Raji (cell line): ENCODE data around the gene TRIM24.

Experiments used
- POLR2A ChIP-seq: IDR thresholded peaks from 2 replicates; pipeline ENCODE4 v1.6.1; 2011; ENCODE audit warnings: low read depth, low read length, control low read depth; ENCODE audit not compliant: insufficient read depth

TRIM24 gene

DNA sequence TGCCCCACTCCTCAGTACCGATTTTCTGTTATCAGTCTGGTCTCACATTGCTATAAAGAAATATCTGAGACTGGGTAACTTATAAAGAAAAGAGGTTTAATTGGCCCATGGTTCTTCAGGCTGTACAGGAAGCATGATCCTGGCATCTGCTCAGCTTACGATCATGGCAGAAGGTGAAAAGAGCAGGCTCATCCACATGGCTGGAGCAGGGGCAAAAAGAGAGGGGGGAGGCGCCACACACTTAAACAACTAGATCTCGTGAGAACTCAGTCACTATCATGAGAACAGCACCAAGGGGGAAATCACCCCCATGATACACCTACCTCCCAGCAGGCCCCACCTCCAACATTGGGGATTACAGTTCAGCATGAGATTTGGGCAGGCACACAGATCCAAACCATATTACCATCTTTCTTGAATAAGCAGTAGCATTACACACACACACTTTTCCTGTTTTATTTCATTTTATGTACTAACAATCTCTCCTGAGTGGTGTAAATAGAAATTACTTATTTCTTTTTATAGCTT, 53.3 kb downstream of the TRIM24 start:
- TF ChIP-seq POLR2A = no peak

DNA sequence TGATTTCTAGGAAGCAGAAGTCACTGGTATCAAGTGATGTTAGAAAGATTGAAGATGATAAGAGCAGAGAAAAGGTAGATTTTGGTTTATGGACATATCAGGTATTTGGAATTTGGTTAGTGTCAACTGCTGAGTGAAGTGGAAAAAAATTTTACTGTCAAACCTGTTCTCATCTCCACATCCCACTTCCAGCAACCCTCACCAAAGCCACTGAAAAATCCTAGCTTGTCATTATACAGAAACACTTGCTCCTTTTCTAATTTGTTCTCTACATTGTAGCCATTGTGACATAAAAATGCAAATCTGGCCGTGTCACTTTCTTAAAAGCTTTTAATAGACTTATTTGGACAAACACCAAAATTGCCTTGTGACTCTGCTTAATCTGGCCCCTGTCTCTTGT, 54.0 kb downstream of the TRIM24 start:
- TF ChIP-seq POLR2A = no peak

DNA sequence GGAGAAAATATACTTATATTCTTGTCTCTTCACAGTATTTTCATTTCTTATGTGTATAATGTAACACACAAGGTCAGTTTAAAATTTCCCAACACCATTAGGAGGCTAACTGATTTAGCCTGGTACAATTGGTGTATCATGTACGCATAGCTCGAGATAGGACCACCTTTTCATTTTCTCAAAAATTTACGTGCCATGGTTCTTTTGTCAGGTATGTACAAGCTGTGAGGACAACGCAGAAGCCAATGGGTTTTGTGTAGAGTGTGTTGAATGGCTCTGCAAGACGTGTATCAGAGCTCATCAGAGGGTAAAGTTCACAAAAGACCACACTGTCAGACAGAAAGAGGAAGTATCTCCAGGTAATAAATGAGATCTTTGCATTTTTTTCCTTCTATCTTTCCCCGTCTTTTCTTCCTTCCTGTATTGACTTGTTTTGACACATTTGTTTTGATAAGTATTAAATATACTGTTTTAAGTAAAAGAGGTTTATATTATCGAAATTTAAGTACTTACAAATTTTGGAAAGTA, 55.0 kb downstream of the TRIM24 start:
- TF ChIP-seq POLR2A = no peak

DNA sequence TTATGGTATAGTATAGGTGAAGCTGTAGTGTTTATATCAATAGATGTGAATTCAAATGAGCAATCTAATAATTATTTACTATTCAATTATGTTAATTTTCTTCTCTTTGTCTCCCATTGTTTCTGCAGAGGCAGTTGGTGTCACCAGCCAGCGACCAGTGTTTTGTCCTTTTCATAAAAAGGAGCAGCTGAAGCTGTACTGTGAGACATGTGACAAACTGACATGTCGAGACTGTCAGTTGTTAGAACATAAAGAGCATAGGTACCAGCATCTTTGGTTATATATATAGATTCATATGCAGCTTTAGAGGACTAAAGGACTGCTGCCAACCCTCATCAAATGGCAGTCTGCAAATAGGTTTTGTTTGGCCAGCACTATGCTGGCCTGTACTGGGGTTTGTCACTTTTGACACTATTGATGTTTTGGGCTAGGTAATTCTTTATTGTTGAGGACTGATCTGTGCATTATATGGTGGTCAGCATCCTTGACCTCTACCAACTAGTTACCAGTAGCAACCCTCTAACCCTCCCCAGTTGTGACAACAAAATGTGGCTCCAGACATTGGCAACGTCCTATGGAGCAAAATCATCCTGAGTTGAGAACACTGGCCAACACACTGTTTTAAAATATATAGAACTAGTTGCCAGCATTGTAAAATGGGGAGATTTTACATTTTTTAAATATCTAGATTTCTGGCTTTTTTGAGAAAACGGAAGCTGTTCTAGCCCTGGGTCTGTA, 59.2 kb downstream of the TRIM24 start:
- TF ChIP-seq POLR2A = no peak

DNA sequence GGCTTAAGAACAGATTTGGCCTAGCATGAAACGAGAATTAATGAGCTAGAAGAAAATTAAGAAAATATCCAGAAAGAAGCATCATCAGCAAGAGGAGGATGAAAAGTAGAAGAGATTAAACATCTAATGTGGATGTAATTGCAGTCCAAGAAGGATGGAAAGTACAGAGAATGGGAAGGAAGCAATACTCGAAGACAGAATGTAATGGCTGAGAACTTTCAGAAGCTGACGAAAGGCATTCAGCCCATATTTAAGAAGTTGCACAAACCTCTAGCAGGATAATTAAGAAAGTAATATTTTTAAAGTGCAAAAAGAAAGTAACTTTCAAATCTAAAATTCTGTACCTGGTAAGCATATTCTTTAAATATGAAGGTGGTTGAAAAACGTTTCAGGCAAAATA, 60.7 kb downstream of the TRIM24 start:
- TF ChIP-seq POLR2A = no peak

DNA sequence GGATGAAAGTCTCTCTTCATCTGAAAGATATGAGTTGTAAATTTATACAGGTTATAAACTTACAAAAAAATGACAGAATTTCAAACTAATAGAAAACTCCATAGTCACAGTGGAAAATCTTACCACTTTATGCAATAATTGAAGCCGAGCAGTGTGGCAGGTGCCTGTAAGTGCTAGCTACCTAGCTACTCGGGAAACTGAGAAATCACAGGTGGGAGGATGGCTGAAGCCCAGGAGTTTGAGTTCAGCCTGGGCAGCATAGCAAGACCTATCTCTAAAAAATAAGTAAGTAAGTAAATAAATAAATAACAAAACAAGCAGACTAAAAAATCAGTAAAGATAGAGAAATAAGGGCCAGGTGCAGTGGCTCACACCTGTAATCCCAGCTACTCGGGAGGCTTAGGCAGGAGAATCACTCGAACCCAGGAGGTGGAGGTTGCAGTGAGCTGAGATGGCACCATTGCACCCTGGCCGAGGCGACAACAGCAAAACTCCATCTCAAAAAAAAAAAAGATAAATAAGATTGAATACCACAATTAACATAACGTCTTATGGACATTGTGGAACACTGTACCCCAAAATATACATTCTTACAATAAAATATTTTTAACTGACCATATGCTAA, 61.9 kb downstream of the TRIM24 start:
- no peak for TF ChIP-seq POLR2A

DNA sequence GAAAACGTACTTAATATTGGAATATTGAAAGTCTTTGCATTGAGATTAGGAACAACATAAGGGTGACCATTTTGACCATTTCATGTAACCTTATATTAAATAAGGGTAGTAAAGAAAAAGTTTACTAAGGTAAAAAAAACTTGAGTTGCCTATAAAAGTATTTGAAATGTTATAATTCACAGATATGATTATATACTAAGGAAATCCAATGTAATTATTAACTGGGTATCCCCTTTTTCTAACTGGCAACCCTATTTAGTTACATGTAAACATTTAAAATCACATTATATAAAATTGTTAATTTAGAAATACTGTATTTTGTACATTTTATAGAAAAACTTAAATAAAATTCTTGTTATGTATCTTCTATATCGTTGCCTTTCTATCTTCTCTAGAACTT, 64.2 kb downstream of the TRIM24 start:
- no peak for TF ChIP-seq POLR2A

DNA sequence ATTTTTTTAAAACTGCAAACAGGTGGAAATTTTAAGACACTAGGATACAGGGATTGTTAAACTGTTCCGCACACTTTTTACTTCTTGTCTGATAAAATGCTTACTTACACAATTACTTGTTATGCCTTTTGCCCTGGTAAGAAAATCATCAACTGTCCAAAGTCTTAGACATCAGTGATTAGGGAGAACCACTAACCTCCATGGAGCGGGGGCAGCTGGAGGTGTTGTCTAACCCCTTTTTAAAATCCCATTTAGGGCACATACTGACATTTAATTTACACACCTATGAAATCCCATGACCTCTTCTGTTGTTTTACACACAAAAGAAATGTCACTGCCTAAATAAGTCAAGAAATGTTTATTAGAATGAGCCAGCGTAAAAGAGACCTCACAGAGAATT, 65.7 kb downstream of the TRIM24 start:
- no peak for TF ChIP-seq POLR2A

DNA sequence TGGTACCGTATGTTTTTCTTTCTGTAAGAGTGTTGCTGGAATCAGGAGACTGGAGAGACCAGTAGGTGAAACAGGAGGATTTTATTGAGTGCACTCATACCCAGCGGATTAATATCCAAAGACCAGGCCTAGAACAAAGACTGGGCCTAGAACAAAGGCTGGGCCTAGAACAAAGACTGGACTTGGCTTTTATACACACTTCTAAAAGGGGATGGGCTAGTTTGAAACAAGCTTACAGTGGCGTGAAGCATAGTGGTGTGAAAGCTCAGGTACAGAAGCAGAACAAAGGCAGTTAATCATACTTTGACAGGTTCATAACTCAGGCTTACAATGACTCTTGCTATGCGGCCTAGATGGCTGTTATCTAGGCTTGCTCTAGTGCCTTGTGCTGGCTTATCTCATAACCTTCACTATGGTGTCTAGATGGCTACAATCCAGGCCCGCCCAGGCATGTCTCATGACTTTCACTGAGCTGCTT, 67.7 kb downstream of the TRIM24 start:
- TF ChIP-seq POLR2A = no peak

DNA sequence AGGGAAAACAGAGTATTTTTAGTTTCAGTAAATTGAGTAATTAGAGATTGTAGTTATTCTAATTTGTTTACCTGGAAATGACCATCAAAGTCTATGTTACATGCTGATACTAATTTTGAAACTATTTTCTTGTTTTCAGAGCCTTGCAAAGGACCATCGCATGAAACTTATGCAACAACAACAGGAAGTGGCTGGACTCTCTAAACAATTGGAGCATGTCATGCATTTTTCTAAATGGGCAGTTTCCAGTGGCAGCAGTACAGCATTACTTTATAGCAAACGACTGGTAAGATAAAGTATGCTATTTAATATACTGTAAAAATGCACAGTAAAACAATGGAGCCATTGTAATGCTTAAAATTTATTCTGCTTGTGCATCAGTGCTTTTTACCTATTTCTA, 78.5 kb downstream of the TRIM24 start:
- TF ChIP-seq POLR2A = no peak

DNA sequence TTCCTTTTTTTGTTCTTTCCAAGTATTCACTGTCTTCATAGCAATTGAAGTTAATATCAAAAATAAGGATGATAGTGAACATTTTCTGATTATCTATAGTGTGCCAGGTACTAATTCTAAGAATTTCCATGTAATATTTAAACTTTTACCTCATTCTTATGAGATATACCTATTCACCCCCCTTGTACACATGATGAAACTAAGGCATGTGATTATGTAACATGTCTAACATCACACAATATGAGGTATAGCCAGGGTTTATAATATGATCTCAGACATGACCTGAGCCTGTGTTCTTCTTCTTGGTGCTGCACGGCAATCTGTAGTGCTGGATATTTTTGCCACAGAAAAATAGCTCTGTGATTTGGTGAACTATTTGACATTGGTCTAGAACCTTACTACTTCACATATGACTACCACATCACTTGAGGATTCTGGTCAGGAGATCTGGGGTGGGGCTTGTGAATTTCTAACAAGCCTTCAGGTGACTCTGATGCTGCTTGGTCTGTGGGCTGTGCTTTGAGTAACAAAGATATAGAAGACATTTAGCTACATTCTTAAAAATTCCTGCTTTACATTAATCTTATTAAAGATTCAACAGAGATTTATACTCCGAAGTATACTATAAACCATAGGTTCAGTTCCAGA, 79.1 kb downstream of the TRIM24 start:
- TF ChIP-seq POLR2A = no peak

DNA sequence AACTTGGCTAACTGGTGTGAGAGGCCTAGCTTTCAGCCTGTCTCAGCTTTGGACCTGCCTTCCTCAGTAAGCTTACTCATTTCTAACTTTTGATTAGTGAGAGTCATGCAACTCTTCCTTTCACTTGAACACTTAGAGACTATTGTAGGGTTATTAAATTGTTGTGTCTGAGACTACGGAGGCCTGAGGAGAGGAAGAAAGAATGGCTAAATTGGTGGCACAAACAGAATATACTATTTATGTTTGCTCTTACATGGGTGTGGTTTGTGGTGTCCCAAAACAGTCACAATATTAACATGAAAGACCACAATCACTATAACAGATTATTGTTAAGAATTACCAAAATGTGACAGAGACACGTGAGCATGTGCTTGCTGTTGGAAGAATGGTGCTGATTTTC, 82.1 kb downstream of the TRIM24 start:
- no peak for TF ChIP-seq POLR2A

DNA sequence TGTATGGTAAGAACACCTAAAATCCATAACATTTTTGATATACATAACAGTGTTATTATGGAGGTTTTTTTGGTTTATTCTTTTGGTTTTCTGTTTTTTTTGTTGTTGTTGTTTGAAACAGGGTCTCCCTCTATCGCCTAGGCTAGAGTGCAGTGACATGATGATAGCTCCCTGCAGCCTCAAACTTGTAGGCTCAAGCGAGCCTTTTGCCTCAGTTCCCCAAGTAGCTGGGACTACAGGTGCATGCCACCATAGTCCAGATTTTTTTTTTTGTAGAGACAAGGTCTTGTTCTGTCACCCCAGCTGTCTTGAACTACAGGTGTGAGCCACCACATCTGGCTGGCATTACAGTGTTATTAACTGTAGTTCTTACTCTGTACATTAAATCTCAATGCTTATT, 83.7 kb downstream of the TRIM24 start:
- no peak for TF ChIP-seq POLR2A

DNA sequence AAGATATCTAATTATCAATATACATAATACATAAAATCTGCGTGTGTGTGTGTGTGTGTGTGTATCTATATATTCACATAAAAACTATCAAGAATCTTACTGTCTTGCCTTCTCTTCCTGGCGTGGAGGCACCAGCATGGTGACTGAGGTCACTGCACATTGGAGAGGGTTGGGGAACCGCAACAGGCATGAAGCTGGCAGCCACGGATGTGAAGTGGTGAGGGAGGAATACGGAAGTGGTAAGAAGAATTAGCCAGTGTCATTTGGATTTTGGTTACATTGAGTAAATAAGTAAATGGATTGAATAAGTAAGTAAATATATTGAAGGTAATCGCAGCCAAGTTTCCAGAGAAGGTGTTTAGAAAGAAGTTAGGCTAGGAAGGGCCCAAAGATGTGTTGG, 85.1 kb downstream of the TRIM24 start:
- no peak for TF ChIP-seq POLR2A

DNA sequence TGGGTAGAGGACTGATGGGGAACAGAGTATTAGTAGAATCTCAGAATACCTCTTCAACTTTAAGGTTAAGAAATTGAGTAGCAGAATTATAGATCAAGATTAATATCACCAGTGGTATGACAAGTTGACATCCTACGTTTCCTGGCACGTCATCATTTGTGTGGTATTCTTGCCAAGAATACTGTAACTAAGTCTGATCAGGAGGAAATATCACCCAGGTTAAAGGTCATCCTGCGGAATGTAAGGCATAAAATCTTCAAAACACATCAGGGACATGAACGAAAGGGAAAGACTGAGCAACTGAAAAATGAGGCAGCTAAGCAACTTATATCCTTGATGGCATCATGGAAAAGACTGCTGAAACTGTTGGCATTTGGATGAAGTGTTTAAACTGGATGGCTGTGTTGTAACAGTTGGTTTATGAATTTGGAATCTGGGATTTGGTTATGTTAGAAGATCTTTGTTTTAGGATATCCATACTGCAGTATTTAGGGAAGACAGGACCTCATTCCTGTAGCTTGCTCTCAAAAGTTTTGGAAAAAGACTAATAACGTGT, 86.1 kb downstream of the TRIM24 start:
- no peak for TF ChIP-seq POLR2A

DNA sequence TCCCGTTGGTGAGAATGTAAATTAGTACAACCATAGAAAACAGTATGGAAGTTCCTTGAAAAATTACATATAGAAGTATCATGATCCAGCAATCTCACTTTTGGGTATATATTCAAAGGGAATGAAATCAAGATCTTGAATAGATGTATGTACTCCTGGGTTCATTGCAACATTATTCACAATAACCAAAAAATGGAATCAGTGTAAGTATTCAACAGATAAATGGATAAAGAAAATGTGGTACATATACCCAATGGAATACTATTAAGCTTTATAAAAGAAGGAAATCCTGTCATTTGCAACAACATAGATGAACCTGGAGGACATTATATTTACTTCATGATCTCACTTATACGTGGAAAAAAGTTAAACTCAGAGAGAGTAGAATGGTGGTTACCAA, 86.8 kb downstream of the TRIM24 start:
- no peak for TF ChIP-seq POLR2A

DNA sequence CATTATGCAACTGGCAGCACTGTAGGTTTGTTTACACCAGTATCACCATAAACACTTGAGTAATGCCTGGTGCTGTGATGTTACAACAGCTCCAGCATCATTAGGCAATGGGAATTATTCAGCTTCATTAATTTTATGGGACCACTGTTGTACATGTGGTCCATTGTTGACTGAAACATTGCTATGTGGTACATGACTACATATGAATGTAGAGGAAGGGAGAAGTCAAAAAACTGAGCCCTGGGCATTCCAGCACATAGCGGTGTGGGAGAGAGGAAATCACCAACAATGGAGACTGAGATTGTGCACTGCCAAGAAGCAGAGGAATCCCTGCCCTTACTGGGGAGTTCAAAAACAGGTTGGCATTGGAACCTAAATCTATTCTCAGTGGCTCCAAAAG, 89.0 kb downstream of the TRIM24 start:
- TF ChIP-seq POLR2A = no peak
